HG03378 (cell line): ENCODE measurements around the gene MYO1C.
"Not testable (repeated sequence)": the region's sequence is repeated elsewhere in the genome, so short reads cannot be mapped to it uniquely, and the experiment has no call there.

Experiments used
- ATAC-seq: cut with Tn5 transposase; IDR thresholded peaks from one replicate; pipeline ENCODE4 v1.9.1; 2021; ENCODE audit warnings: mild to moderate bottlenecking, moderate library complexity; ENCODE audit not compliant: unreplicated experiment

Gene MYO1C

DNA sequence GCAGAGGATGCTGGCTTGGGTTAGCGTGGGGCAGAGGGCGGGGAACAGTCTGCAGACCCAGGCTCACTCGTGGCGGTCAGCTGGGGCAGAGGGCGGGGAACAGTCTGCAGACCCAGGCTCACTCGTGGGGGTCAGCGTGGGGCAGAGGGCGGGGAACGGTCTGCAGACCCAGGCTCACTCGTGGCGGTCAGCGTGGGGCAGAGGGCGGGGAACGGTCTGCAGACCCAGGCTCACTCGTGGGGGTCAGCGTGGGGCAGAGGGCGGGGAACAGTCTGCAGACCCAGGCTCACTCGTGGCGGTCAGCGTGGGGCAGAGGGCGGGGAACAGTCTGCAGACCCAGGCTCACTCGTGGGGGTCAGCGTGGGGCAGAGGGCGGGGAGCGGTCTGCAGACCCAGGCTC, 16.2 kb upstream of the MYO1C start:
- ATAC-seq = not testable (repeated sequence)

DNA sequence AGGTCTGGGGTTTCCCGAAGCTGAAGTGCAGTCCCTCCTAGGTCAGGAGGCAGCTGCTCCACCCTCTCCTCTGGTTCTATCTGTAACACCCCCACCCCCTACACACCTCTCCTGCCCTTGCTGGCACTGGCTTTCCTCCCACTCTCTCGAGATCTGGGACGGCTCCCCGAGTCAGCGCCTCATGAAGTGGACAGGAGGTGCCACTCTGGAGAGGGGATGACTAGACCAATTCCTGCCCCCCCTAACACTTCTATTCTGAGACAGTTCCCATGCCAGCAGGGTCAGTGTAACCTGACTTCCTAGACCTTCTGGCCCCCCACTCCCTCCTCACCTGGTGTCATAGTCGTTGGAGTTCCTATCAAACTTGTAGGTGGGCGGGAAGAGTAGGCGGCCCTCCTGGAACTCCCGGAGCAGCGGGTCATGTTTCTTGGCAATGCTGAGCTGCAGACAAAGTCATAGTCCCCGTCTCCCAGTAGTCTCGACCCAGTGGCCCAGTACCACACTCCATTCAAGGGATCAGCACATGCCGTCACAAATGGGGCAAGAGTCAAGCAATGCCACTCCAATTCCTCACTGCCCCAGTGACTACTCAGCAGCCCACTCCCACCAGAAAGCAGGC, 14.3 kb upstream of the MYO1C start:
- ATAC-seq = no peak

DNA sequence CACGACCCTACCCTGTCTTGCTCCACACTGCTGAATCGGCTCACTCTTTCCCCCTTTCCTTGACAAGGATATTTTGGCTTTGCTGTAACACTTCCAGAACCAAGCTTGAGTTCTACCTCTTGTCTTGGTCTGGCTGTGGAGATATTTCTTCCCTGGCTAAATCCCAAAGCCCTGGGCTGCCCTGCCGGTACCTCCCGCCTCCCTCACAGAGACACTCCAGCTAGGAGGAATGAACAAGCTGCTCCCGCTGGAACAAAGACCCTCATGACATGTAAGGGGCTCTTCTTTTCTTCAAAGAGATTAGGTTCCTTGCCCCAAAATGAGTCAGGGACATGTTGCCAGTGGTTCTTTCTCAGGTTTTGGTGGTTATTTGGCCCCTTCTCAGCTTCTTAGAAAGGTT, 13.1 kb upstream of the MYO1C start:
- ATAC-seq = no peak

DNA sequence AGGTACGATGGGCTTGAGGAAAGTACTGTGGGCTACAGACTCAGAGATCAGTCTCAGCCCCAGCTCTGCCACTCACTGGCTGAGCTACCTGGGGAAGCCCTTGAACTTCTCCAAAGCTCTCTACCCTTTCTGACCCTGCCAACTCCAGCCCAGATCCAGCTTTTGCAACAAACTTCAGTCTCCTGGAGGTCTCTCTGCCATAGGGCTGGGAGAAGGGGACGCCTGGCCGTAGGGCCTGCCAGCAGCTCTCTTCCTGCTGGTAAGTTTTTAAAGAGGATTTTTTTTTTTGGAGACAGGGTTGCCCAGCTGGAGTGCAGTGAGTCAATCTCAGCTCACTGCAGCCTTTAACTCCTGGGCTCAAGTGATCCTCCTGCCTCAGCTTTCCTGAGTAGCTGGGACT, 12.4 kb upstream of the MYO1C start:
- ATAC-seq = no peak

DNA sequence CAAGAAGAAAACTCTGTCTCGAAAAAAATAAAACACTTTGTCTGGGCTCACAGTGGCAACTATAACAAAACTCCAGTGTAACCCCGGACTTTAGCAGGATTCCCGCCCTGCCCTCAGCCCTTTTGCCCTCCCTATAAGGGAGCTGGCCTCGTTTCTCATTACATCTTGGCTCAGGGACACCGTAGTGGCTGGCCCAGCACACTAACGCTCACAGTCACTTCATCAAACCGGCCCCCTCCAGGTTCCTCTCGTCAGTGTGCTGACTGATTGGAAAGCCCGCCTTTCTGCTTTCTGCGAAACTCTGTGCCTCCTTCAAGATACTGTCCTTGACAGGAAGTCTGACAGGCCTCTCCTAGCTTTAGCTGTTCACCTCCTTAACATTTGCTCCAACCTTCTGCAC, 11.2 kb upstream of the MYO1C start:
- ATAC-seq = no peak

DNA sequence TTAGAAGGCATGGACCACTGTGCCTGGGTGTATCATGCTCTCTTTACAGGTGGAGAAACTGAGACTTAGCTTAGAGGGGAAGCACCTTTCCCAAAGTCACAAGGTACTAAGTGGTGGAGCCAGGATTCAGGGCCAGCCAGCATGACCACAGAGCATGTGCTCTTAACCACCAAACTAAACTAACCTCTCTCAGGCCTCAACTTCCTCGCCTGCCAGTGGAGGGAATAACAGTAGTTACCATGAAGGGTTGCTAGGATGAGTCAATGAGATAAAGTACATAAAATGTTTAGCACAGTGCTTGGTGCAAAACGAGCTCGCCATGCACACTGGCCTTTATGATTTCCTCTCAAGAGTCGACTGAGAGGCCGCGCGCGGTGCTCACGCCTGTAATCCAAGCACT, 6.4 kb upstream of the MYO1C start:
- no peak for ATAC-seq

DNA sequence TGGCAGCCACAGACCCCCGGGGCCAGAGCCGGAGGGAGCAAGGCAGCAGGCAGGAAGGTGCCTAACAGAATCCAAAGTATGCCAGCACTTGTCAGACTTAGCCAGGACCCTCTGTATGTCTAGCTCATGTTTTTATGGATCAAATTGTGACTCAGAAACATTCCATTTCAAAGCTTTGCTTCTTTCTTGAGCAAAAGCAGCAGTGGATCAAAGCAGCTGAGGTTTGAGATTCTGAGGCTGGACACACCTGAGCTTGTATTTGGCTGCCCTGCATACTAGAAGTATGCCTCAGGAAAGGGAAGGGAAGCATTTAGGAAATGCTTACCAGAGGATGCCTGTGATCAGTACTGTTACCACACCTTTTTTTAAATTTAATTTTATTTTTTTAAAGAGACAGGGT, 5.7 kb upstream of the MYO1C start:
- ATAC-seq = no peak

DNA sequence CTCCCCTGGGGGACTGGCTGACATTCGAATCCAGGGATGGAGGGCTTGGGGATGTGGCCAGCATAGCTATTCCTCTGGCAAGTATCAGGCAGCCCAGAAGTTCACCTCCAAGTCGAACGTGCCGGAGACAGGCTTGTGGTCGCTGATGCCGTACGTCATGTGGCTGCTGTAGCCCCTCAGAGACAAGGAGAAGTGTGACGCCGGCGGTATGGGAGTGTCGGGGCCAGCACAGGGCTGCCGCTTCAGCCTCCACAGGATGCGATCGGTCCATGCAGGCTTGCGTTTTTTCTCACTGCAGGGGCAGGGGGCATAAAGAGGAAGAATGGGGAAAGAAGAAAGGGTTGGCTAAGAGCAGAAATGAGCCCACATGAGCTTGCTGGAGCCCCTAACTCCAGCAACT, 5.3 kb upstream of the MYO1C start:
- no peak for ATAC-seq

DNA sequence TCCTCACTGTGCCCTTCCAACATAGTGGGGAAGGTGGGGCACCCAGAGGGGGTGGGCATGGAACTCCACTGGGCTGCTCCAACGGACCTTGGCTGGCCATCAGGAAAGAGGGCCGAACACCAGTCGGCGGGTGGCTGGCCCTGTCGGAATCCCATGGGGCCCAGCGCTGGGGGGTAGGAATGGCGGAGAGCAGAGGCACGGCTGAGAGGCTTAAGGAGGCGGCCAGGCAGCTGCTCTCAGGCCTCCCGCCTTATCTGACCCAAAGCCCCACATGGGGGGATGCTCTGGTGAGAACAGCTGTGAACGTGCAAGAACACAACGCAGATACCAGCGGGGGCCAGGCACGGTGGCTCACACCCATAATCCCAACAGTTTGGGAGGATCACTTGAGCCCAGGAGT, 4.4 kb upstream of the MYO1C start:
- no peak for ATAC-seq

DNA sequence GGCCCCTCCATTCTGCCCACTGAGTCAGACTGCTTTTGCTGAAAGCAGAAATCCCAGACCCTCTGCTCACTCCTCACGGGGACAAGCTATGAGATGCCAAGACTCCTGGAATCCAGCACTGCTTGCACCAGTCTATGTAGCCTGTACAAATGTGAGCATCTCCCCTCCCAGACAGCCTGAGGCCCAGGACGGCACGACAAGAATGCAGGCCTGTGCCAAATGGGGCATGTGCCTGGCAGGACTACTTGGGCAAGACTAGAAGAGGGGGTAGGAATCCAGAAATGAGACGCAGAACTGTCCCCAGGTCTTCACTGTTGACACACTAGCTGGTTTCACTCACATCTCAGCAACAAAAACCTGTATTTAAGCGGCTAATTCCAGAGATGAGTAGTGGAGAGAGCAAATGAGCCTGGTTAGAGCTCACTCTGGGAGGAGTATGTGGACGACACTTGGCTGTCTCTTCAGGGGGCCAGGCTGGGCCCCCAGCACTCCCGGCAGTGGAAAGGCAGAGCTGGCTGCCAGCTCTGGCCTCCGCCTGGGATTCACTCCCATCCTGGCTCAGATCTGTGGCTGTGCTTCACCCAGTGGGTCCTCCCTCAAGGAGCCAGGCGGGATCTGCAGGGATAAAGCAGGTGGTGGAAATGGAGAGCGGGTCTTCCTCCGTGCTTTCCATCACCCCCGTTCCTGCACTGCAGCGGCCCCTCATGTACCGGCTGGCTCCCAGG, 2.9 kb upstream of the MYO1C start:
- no peak for ATAC-seq

DNA sequence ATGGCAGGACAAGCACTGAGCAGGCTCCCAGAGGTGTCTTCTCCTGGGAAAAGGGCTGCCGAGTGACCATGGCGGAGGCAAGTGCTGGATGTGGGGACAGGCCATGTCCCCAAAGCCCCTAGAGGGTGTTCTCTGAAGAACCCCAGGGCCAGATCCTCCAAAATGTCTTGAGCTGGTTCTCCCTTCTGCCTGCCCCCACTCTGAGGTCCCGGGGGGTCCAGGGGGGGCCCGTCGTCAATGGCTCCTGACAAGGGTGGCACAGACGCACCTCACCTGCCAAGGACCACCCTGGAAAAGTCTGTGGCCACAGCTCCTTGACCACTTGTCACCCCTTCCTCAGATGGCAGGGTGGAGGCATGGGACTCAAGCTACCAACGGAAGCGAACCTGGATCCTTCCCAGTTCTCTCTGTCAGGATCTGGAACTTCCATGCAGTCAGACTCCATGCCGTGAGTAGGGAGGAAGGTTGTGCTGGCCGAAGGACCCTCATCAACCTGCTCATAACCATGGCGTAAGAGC, 2.3 kb upstream of the MYO1C start:
- ATAC-seq = no peak

DNA sequence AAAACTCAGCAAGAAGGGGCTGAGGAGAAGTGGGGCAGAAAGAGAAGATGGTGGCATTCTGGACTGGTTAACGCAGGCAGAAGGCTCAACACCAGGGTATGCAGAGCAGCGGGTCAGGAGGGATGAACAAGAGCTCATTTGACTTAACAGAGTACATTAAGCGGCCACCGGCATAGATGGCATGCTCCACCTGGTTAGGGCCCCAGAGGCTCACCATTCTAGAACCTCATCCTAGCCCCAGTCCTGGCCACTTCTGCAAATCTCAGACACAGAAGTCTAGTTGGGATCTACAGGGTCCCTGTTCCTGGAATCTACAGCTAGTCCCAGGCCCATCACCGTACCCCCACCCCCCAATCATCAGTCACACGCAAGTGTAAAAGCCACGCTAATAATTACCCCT, 1.7 kb upstream of the MYO1C start:
- ATAC-seq = no peak

DNA sequence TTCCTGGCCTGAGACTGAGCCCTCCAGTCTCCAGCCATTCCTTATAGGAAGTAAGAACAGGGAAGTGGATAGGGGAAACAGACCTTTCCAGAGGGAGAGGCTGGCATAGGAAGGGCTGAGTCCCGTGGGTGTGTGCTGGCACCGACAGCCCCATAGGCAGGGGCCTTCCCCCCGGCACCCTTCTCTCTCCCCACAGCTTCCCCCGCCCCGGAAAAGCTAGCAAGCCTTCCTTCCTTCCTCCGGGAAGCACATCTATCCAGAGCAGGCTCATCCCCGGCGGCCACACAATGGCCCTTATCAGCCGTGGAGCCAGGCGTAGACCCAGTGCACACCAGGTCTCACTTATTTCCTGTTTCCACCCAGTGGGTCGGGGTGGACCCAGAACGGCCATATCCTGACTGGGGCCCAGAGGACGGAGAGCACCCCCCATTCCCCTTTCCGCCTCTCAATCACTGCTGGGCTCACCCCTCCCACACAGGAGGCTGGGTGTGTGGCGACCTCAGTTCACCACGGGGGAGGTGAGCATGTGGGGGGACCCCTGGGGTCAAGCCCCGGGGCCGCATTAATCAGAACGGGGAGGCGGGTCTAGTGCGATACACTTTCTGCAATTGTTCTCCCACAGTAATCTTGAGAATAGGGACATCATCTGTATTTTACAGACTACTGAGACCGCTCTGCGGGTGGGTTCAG, 950 bp upstream of the MYO1C start:
- ATAC-seq = no peak

DNA sequence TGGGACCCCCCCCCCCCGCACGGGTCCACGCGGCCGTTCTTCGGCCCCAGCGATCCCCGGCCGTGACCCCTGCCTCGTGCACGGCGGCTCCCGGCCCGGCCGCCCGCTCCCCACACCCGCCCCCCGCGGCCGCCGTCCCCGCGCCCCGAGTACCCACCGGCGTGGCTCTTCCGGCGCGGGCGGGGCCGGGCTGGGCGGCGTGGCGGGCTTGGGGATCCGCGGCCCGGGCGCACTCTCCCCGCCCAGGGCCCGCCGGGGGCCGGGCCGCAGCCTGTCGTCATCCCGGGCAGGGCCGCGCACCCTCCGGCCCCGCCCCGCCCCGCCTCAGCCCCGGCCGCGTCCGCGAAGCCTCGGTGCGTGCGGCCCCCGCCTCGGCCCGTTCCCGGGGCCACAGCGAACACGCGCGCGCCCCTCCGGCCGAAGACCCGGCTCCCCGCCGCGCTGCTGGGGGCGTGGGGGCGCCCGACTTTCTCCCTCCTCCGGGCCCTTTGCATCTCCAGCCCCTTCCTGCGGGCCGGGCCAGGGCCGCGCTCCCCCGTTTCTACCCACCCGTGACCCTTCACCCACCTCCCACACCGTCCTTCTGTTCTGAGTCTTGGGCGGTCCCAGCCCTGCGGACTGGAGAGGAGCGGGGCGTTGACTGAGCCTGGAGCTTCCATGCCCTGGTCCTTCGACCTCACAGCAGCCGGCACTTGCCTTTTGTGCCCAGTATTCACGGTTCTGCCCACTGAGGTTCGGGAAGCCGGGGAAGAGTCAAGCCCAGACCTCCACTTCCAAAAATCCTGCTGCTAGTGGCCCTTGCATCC, 840 bp downstream of the MYO1C start:
- ATAC-seq = no peak

DNA sequence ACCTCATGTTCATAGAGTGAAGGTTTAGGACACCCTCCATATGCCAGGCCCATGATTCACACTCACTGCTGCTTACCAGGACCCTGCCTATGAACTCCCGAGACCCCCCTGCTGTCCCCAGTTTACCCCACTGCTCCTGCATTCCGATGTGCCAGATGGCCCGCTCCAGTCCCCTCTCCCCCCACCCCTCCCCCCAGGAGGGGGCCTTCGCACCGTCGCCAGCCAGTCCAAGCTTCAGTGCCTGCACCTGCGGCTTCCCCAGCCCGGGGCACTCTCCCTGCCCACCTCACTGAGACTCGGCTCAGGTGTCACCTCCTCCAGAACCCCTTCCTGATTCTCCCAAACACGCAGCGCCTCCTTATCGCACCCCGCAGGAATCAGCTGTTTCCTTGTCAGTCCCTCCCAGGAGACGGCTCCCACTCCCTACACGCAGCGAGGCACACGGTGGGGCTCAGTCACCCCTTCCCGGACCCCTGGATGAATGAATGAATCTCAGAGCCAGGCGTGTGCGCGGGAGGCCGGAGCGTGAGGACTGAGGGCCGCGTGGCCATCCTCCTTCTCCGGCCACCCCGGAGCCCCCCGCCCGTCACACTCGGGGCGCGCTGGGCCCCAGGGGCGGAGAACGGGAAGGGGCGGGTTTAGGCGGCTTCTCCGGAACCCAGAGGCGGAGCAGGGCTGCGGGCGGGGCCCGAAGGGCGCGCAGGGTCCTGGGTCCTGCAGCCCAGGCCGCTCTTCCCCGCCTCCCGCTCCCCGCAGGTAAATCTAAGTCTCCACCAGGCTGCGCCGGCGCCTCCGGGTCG, 1.6 kb downstream of the MYO1C start:
- no peak for ATAC-seq

DNA sequence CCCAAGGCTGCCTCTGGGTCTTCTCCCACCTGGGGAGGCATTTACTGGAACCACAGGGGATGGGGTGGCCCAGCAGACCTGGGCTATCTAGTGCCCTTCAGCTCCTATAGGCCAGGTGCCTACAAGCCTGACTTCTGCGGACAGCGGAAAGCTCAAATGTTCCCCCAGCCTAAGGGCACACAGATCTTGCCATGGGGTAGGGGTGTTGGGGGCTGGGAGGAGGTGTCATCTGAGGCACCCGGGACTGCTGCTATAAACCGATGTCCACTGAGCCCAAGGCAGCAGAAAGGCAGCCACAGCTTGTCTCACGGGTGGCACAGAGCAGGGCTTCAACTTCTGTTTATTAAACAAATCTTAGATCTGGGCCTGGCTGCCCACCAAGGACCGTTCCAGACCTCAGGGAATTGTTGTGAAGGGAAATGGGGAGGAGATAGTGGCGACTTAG, 3.6 kb downstream of the MYO1C start:
- ATAC-seq = no peak

DNA sequence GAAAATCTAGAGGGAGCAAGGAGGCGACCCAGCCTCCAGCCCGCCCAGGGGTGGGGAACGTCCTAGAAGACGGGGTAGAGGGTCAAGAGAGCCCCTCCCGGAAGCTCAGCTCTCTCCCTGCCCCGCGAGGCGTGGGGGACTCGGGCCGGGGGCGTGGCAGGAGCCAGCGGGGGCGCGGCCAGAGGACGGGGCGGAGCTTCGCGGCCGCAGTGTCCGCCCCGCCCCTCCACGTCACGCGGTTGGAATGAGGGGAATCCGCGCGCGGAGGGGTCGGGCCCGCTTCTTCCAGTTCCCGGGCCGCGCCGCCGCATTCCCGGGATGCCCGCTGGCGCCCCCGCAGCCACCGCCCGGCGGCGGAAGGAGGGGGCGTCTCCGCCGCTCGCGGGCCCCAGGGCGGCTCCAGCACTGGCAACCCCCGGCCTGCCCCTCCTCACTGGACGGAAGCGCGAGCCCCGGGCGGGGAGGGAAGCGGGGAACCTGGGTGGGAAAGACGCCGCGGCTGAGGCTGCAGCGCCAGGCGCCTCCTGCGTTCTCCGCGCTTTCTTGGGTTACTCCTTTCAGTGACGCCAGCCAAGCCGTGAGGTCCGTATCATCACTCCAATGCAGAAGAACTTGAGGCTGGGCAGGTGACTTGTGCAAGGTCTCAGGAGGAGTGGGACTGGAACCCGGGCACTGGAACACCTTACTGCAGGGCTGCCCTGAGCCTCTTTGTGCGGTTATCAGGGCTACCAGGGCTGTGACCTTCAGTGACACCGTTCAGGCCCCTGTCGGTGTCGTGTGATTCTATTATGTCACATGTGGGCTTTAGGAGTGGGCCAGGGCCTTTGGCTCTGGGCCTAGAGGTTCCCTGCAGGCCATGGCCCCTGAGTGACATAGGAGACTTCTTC, 4.3 kb downstream of the MYO1C start:
- no peak for ATAC-seq

DNA sequence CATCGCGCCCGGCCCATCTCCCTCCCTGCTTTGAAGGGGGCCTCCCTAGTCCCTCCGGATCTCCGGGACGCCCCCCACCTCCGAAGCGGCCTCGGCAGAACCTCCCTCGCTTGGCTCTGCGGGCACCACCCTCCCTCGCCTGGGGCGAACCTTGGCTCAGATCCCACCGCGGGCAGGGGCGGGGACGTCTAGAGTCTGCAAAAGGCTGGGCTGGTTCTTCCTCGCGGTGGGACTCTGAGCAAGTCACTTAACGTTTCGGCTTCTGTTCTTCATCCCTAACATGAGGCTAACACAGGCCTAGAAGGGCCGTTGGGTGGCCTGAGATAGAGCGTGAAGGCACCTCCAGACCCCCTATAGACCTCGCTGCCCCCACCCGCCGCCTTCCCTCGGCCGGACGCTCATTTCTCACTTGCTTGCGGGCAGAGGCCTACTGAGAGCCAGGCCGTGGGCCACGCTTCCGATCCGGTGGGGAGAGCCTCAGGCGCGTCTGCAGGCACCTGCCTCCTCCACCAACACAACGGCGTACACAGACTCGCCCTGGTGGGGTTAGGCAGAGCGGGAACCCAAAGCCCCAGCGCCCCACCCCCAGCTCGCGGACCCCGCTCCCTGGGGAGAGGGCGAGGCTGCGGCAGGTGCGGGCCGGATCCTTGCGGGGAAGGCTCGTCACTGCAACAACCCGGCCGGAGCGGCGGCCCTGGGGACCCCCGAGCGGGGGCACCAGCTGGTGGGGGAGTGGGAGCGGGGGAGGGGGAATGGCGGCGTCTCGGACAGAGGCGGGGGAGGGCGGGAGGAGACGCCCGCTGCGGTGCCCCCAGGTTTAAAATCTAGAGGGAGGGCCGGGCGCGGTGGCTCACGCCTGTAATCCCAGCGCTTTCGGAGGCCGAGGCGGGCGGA, 5.4 kb downstream of the MYO1C start:
- ATAC-seq = no peak
